GM19397 (cell line): ENCODE data around the gene TMEM50B.
"Not testable (repeated sequence)": the region's sequence is repeated elsewhere in the genome, so short reads cannot be mapped to it uniquely, and the experiment has no call there.

ENCODE experiments used
- ATAC-seq: cut with Tn5 transposase; IDR thresholded peaks from one replicate; pipeline ENCODE4 v1.9.1; 2021; ENCODE audit warnings: mild to moderate bottlenecking, moderate library complexity; ENCODE audit not compliant: unreplicated experiment

TMEM50B gene

GRCh38 chr21:33479679-33480480 lies at the start of gene TMEM50B:
TSS of gene TMEM50B (minus strand) at chr21:33479974. CDS start at chr21:33468885, 11,089 bp downstream.
- ATAC-seq, result peak; percentile 90

GRCh38 chr21:33522953-33523349 lies 43.2 kb upstream of the TMEM50B start:
- ATAC-seq, result no peak

GRCh38 chr21:33522297-33522952 lies 42.7 kb upstream of the TMEM50B start:
- no peak for ATAC-seq

GRCh38 chr21:33518899-33519298 lies 39.1 kb upstream of the TMEM50B start:
- no peak for ATAC-seq

GRCh38 chr21:33514229-33514628 lies 34.5 kb upstream of the TMEM50B start:
- no peak for ATAC-seq

GRCh38 chr21:33512481-33512880 lies 32.7 kb upstream of the TMEM50B start:
- no peak for ATAC-seq

GRCh38 chr21:33511639-33512038 lies 31.9 kb upstream of the TMEM50B start:
- ATAC-seq, result no peak

DNA sequence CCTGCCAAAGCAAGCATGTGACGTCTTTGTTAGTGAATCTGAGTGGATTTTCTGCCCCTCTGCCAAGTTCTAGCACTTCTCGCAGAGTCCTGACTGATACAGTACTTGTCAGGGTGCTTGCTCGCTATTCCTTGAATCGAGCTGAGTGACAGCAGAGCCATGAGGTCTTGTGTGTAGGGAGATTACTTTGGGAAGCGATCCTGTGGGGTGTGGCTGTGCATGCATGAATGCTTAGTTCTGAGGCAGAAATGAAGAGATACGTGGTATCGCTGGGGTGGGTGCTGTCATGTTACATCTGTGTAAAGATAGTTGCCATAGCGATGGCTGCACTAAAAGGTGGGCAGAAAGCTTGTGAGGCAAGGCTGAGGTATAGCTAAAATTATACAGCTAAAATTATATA lies 31.1 kb upstream of the TMEM50B start:
- no peak for ATAC-seq

- not testable (repeated sequence) for ATAC-seq
Measured at GRCh38 chr21:33507003-33507402, 27.2 kb upstream of the TMEM50B start.

DNA sequence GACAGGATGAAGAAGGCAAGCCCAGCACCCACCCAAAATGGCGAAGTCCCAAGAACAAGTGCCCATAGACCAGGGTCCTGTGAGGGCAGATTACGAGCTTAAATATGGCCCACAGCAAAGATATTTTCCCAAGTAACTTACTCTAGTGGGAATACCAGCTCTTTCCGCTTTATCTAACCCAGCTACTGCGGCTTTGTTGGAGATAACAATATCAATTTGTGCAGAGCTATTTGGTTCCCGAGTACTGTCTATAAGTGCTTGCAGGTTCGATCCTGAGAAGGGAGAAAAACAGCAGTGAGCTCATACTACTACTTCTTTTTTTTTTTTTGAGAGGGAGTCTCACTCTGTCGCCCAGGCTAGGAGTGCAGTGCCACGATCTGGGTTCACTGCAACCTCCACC lies 26.1 kb upstream of the TMEM50B start:
- ATAC-seq, result no peak

- ATAC-seq, result no peak
Measured at GRCh38 chr21:33496345-33496744, 16.6 kb upstream of the TMEM50B start.

DNA sequence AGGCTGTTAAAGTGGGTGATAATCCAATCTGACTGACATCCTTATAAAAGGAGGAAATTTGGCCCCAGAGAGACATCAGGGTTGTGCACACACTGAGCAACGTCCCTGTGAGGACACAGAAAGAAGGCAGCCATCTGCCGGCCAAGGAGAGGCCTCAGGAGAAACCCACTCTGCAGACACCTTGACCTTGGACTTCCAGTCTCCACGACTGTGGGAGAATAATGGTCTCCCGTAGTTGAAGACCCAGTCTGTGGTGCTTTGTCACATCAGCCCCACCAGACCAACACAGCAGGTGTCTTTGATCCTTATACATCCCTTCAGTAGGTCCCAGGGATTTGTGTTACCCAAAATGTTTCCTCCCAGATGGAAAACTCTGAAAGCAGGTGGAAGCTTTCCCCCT lies 16.0 kb upstream of the TMEM50B start:
- no peak for ATAC-seq

GRCh38 chr21:33493756-33494155 lies 14.0 kb upstream of the TMEM50B start:
- ATAC-seq, result no peak

DNA sequence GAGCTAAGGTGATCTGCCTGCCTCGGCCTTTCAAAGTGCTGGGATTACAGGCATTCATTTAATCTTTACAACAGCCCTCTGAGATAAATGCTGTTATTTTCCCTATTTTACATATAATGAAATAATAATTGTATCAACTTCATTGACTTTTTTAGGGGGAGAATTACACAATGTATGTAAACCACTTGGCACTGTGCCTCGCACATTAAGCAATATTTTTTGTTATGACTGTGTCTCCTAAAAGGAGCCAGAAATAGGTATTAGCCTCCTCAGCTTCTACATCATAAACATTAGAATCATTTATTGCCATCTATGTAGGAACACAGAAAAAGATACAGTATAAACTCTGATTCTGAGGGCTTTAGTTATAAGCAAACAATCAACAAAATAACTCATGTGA lies 12.8 kb upstream of the TMEM50B start:
- no peak for ATAC-seq

- ATAC-seq, result peak; percentile 94
Measured at GRCh38 chr21:33491373-33492102, 11.8 kb upstream of the TMEM50B start, which contains the start of gene DNAJC28. TSS of gene DNAJC28 (minus strand) at chr21:33491716. CDS start at chr21:33489393, 2,323 bp downstream.

DNA sequence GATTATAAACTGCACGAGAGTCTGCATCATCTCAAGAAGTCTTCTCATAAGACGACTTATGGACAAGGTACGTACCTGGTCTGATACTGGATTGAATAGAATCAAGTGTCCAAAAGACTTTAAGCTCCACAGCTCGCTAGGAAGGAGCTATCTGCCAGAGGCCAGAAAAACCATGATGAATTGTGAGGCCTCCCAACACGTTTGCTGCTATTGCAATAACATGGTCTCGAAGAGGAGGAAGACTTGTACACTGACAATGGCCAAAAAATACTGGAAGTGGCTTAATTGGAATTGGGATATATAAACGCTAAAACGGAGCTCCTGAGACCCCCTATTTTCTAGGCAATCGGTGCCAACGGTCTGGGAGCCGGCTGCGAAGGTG lies 11.2 kb upstream of the TMEM50B start:
- ATAC-seq, result no peak

- no peak for ATAC-seq
Measured at GRCh38 chr21:33488936-33489335, 9.2 kb upstream of the TMEM50B start.

DNA sequence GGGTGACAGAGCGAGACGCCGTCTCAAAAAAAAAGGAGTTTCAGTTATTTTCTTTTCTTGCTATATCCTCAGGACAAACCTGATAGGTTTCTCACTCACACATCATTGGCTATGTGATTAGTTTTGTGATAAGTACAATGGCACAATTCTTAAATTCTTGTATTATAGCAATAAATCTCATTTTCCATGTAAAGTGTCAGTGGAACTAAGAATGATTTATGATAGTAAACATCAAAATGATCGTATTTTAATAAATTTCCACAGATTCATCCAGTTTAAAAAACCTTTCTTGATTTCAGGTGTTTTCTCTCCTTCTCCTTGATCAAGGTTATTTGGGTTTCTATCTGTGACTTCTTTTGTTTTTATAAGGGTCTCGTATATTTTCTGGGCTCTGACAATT lies 8.2 kb upstream of the TMEM50B start:
- no peak for ATAC-seq

- ATAC-seq, result no peak
Measured at GRCh38 chr21:33481314-33481943, 1.7 kb upstream of the TMEM50B start.

- ATAC-seq, result no peak
Measured at GRCh38 chr21:33480481-33481103, 818 bp upstream of the TMEM50B start.
